H1 (cell line): Measurements from ENCODE around the gene CCDC154. TPM values are rescaled to one million over a fixed set of nuclear protein-coding genes. Genes with fewer than 3 reads are reported as not detected.

Experiments
- RXRA ChIP-seq: IDR thresholded peaks from 2 replicates; pipeline ENCODE4 v1.6.1; 2011; ENCODE audit warnings: low read depth, mild to moderate bottlenecking, low read length, moderate library complexity; ENCODE audit not compliant: insufficient read depth
- SIX5 ChIP-seq: IDR thresholded peaks from 2 replicates; pipeline ENCODE4 v1.6.1; 2011; ENCODE audit warnings: mild to moderate bottlenecking, low read depth, low read length
- TCF12 ChIP-seq: IDR thresholded peaks from 2 replicates; pipeline ENCODE4 v1.6.1; 2011; ENCODE audit warnings: low read depth, mild to moderate bottlenecking, low read length
- polyA plus RNA-seq, 7 experiments: library from polyadenylated mRNA; depleted of rRNA in 3 of 7; stranded (reverse) in 5 of 7; unstranded in 2 of 7; fragments of >200 nt in 5 of 7; fragments of 200-250 nt in 2 of 7; gene quantifications; 1 replicate in 5 of 7; 2 replicates in 1 of 7; 4 replicates in 1 of 7; pipeline versions ENCODE4 v1.2.1 to v1.2.3, GENCODE V29; 2011 to 2013; ENCODE audit warnings: missing spikeins in 2 of 7, mixed read lengths in 2 of 7
- total RNA-seq: library from RNA; stranded (reverse); fragmentation: NEBNext Ultra II Directional; extraction: Animal tissue kit (Norgen Biotek cat#: 25700); gene quantifications from 2 replicates; pipeline ENCODE4 v1.2.1, GENCODE V29; 2021

The CCDC154 gene
- total and polyA plus RNA-seq, 2 of the 8 experiments (the other 6 are each of a cell fraction or from before 2014, with no cell fraction given): 0.15 to 0.88 TPM

DNA sequence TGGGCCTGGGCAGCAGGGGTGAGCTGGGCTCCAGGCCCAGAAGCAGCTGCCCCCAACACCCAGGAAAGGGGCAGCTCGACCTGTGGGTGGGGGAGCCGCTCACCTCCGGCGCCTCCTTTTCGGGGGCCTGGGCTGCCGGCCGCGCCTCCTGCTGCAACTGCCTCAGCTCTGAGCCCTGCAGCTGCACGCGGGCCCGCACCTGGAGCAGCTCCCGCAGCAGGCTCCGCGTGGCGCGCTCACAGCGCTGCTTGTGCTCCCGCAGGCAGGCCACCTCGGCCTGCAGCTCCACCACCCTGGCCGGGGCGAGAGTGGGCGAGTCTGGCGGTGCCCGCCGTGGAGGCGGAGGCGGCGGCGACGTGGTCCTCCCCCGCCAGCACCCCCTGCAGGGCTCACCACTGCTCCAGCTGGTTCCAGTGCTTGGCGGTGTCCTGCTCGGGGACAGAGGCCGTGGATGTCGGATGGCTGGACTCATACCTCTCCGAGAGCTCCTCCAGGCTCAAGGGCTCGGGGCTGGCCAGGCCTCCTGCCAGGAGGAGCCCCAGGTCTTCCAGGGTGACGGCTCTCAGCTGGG lies 868 bp downstream of the CCDC154 start (continued):
- TF ChIP-seq SIX5 (no peak), RXRA (no peak), TCF12 (no peak)
